Activated CD8-positive, alpha-beta memory T cell treated with anti-CD3 and anti-CD28 coated beads, Interleukin-2, amount 50 U/mL, for 48 hours (primary cell): ENCODE measurements around the gene SYT1.
"Not testable (repeated sequence)": the region's sequence is repeated elsewhere in the genome, so short reads cannot be mapped to it uniquely, and the experiment has no call there.

Experiments
- DNase-seq: peaks from one replicate; pipeline ENCODE4 v3.0.0-alpha.2; 2020

The SYT1 gene

DNA sequence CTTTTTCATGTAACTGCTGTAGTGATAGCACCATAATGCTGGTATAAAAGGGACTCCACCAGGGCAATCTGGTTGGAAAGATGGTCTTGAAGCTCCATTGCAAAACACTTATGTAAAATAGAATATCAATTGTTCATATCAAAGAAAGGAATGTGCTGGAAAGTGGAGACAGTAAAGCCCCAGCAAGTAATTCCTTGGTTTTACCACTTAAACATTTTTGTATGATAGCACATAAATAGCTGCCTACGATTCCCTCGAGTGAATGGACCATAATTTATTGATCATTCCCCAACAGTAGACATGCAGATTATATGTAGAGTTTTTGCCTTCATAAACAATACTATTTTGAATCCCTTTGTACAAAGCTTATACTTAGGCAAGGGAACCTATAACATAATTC lies 550.7 kb downstream of the SYT1 start:
- DNase-seq = no peak

DNA sequence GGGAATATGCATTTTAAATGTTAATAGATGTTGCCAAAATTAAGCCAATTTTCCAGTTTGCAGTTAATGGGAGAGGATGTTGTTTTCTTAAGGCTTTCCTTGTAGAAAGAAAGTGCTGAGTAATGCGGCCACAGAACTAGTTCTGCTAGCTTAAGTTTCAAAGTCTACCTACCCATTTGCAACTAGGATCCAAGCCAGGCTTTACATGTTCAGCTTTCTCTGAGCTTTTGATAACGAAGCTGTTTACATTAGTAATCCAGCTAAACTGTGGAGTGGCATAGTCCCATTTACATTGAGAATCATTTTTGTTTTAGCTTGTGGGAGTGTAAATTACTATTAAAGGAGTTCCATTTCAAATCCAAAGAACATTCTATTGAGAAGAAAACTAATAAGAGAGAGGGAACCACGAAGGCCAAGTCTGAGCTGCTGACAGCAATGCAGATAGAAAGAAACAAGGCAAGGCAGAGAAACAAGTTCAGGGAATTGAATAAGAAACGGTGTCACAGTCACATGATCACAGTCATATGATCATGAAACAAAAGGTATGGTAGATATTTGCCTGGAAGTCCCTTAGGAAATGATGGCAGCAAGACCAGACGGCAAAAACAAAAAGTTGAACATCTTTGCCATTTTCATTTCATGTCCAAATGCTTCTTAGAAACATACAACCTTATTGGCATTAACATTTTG lies 551.3 kb downstream of the SYT1 start:
- no peak for DNase-seq

DNA sequence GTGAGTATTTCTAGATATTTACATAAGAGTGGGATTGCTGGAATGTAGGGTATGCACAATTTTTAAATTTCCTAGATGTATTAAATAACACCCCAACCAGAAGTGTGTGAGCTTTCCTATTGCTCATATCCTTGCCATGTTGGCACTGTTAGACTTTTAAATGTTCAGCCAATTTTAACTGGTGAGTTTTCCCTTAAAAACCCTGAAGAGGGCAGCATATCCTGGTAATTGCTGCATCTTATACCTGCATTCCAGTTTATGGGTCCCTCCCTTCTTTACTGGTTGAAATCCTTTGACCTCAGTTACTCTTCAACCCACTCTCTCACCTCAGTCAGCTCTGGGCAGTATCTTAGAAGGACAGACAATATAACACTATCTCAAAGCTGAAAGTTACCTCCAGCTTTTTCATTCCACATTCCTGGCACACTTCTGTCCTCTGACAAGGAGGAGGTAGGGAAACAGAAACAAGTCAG lies 555.6 kb downstream of the SYT1 start:
- no peak for DNase-seq

DNA sequence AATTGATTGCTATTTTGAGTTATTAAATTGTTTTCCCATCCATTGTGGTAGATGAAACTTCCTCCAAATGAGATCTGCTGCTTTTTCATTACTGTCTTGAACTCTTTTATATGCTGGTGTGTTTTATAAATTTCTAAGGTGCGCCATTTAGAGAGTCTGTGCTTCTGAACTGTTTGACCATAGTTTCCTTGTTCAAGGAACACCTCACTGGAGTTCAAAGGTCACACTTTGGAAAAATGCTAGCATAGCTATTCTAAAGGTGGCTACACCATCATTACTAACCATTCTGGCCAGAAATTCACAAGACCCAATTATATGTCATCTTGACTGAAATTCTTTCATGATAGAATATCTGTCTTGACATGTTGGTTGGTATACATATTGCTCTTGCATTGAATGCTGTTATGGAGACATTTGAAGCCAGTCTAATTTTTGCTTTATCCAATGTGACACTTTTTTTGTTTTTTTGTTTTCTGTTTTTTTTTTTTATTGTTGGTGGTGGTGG lies 556.7 kb downstream of the SYT1 start:
- no peak for DNase-seq

DNA sequence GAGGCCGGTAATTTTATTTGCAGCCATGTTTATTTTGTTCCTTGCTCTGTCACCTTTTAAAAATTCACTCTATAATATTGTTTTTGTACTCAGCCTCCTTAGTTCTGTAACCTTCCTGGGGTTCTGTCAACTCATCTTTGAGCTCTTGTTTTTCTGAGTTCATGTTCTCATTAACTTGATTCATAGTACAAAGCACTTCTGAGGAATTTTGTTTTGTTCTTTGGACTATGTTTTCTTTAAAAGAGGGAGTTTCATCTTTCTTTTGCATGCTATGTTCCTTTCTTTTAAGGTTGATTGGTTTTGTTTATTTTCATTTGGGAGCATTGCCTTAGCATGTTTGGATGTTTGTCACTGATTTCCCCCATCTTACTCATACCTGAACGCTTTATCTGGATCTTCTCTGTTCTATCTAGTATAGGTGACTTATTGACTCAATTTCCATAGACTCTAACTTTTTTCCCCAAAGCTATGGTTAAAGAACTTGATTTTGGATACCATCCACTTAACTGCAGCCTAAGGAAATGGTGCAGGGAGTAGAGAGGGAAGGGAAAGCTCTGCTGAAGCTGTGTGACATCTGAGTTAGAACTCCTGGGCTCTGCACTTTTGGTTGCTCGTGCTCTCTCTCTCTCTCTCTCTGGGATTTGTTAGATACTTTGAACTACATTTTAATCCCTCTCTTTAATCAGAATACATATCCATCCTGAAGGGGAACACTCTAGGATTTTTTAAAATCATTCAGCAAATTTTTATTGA lies 557.7 kb downstream of the SYT1 start:
- DNase-seq = no peak

DNA sequence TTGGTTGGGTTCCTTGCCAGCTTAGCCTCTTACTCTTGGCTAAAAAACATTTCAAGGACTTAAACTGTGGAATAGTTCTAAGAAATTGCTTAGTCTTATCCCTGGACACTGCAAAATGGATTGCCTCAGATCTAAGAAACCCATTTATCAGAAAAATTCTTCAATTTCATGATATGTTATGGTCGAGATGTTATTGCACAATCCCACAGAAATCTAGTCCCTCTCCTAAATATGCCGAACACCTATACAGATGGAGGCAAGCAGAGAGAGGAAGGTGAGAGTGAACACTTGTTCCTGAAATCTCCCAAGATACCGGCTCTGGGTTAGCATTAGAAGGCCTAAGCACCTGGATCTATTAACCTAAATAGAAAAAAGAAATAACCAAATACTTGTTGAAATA lies 559.0 kb downstream of the SYT1 start:
- no peak for DNase-seq

DNA sequence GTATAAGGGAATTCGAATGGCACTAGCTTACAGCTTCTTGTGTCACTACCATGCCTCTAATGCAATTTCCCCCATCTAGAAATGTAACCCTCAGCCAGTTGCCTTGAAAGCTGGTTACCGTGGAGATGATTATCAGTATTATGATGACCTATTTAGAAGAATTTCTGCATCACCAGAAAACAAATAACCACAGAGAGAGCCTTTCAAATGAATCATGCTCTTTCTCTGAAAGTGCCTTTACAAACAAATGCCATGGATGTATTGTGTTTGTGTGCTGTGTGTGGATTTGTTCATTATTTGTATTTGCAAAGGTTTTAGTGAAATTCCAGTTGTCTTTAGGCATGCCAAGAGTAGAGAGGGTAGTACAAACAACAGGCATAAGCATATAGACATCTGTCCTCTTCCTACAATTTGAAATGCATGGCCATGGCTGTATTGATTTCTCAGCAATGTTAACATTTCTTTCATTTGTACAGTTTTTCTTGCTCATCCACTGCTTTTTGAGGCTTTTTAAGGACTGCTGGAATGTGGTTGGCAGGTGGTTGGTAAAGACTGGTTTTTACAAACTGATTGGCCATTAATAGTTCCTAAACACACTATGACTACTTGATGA lies 559.6 kb downstream of the SYT1 start:
- no peak for DNase-seq

DNA sequence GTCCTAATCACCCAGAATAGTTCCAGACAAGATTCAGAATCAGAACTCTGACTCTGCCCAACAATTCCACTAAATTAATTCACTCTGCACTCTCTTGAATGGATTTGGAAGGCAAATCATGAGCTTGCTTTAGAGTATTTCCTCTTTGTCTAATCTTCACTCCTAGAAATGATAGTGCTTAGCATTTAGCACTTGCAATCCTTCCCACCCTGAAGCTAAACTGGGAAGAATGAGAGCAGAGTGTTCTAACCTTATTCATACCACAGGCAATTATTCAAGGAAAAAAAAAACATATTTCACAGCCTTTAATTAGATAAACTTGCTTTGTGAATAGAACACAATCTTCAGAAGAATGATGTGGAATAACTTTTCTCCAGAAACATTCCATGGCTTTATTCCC lies 561.5 kb downstream of the SYT1 start:
- no peak for DNase-seq

DNA sequence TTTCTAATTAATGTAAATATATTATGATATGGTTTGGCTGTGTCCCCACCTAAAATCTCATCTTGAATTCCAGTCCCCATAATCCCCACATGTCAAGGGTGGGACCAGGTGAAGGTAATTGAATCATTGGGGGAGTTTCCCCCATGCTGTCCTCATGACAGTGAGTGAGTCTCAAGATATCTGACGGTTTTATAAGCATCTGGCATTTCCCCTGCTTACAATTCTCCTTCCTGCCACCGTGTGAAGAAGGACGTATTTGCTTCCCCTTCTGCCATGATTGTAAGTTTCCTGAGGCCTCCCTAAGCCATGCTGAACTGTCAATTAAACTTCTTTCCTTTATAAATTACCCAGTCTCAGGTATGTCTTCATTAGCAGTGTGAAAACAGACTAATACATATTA lies 562.2 kb downstream of the SYT1 start:
- not testable (repeated sequence) for DNase-seq

DNA sequence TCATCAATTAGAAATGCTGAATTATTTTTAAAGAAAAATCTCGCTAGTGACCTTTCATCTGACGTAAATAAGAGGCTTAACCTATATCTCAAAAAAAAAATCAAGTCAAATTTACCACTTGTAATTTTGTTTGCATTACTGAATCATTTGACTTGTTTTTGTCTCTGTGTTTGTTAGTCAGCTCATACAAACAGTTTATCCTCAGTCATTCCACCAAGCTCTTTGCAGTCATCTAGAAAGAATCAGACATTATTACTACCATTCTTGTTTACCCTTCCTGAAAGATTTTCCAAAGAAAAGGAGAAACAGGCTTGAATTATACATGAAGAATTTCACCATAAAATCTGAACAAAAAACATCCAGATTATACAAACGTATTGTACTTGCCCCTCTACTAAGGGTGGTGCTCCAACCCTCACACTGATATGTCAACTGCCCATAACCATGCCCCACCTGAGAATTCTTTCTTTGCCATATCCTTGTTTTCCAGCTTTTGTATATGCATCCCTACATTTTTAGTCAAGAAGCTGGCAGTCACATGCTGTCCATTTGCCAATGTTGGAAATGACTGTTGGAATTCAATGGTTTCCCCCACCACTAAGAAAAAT lies 569.0 kb downstream of the SYT1 start:
- DNase-seq = no peak

DNA sequence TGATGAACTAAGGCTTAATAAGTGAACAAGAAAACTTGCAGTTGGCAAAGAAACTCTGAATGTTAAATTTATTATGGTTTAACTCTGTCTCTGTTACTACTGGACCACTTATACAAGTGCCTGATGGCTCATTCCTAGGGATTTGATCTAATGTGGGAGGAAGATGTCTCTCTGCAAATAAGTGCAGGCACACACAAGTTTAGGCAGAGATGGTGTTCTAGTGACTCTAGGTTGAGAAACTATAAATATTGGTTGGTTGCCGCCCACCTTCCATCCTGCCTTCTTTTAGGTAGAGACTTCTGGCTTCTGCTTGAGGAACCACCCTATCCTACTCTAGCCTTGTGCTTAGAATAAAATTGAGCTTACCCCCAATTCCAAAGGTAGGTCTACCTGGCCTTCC lies 570.0 kb downstream of the SYT1 start:
- no peak for DNase-seq

DNA sequence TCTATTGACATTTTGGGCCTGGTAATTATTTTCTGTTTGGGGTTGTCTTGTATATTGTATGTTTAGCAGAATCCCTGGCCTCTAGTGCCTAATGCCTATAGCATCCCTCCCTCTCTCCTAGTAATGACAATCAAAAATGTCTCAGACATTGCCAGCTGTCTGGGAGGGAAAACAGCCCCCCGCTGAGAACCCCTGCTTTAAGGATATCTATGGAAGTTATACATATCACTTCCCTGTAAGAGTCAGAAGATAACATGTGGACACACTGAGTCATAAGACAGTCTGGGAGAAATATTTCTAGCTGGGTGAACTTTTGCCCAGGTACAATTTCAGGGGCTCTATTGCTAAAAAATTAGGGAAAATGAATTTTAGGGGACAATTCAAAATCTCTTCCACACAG lies 571.2 kb downstream of the SYT1 start:
- no peak for DNase-seq

DNA sequence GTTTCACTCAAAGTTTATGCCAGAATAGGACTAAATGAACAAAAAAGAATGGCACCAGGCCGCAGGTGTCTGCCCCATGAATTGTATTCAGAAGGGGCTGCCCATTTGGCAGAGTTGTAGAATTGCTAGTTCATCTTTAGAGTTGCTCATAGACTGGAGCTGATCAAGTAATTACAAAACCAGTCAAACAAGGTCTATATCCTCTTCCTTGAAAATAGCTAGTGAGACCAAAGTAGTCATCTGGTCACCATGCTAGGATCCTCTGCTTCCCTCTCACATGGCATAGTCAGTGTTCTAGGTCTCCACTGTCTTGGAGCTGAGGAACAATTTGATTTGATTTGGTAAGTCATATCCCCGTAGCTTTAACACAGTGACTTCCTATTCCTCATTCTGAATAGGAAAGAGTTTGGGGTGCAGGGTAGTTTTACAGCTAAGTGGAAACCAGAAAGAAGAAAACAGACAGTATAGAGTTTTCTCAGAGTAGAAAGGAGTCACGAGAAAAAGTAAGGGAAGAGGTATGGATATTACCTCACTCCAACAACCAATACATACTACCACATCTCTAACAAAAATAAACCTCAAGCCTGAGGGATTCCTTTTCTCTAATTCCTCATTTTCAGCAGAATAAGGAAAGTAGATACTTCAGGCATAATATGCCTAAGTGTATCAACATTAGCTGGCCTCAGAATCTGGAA lies 574.1 kb downstream of the SYT1 start:
- DNase-seq = no peak

DNA sequence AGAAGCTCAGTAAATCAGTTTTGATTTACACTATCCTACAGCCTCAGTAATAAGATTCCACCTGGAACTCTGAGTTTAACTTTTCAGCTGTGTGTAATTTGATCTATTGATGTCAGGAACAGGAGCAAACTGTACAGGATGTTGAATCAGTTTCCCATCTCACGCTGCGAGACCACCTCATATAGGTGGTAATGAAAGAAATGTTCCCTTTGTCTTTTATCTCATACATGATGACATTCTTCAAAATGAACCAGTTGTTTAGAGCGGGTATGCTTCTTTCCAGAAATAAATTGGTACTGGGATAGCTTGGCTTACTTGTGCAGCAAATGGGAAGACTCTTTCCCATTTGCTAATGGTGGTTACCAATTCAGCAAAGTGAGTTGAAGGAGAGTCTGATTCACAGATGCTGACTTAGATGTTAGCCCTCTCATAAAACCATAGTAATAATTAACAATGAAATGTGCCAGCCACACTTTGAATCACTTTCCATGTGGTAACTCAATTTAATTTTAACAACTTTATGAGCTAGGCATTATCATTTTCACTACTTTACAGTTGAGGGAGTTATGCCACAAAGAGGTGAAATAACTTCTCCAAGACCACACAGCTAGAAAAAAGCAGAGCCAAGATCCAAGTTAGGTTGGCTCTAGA lies 574.7 kb downstream of the SYT1 start:
- no peak for DNase-seq

DNA sequence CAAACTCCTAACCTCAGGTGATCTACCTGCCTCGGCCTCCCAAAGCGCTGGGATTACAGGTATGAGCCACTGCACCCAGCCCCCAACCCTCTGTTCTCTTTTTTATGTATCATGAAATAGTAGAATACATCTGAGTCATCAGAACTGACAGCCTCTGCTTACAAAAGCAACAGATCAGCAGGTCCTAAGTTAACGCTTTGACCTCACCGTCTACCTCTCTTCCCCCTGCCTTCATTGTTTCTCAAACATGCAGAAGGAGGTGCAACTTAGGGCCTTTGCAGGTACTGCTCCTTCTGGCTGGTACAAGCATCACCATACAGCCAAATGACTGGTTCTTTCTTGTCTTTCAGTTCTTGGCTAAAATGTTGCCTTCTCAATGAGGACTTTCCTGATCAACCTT lies 577.0 kb downstream of the SYT1 start:
- DNase-seq = no peak

DNA sequence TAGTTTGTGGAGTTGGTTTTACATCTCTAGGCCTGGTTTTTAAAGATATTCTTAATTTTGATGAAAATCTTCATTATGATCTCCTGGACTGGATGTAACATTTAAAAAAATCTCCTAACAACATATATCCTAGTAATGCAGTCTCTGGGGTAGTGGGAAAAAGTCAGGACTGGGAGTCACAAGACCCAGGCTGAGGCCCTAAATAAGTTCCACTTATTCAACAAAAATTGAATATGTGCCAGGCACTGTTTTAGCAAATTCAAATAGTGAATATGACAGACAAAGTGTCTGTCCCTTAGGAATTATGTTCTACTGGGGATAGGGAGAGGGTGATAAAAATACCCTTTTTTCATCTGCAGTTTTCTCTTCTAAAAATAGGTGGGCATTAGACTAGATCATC lies 577.8 kb downstream of the SYT1 start:
- no peak for DNase-seq

DNA sequence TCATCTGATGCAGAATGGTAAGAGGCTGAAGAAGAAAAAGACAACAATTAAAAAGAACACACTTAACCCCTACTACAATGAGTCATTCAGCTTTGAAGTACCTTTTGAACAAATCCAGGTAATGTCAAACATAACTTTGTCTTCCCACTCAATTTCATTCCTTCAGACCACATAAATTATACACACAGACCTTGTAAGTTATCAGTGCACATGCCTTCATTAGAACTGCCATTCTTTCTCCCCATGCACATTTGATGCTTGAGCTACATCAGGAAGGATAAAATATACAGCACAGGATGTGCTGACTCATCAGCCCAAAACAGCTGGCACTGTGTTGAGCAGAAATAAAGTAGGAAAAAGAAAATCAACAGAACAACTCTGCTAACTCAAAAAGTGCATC lies 579.5 kb downstream of the SYT1 start:
- no peak for DNase-seq

DNA sequence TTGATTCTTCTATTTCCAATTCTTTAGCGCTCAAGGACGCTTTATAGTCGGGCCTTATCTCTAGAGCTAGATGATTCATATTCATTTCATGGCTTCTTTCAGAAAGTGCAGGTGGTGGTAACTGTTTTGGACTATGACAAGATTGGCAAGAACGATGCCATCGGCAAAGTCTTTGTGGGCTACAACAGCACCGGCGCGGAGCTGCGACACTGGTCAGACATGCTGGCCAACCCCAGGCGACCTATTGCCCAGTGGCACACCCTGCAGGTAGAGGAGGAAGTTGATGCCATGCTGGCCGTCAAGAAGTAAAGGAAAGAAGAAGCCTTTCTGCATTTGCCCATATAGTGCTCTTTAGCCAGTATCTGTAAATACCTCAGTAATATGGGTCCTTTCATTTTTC lies 584.2 kb downstream of the SYT1 start:
- DNase-seq = no peak

DNA sequence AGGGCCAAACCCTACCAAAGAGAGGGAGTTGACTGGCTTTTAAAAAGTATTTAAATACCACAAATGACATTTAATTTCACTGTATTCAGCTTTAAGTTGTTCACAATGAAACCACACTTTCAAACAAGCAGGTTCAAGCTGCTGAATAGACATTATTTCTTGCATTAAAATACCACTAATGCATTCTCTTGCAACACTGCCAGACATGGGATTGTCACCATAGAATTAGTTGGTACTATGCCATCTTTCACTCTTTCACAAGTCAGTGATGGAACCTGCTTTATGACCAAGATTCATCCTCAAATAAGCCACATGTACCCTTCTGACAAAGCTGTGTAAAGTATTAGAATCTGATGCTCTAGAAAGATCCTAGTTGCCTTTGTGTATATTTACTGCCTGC lies 586.8 kb downstream of the SYT1 start:
- DNase-seq = no peak

DNA sequence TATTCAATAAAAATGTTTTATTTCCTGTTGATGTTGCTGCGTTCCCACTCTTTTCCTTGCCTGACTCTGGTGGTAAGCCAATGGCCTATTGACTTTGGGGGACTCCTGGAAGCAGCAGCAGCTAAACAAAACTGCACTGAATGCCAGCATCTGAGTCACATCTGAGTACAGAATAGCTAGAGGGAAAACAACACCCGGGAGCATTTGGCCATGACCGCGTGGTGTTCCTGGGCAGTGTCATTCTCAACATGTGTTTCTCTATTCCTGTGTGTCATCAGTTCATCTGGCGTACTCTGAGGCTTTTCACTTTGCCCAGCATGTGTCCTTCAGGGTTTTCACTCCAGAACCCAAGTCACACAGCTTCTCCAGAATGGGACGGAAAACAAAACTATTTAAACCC lies 587.4 kb downstream of the SYT1 start:
- no peak for DNase-seq

DNA sequence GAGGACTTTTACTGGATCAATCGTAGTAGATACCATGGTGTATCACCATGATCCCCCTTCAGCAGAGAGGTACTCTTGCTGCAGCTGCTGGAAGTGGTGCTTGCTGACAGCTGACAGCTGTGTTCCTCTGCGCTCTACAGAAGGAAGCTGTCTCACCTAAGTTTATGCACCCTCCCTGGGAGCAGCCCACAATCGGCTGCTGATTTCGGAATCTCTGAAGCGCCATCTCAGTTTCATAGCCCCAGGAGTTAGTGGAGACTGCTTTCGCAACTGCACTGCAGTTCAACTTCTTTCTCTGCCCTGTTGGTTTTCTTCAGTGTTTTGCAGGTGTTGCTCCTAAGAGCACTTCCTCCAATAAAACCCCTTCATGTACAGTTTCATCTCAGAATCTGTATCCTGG lies 588.3 kb downstream of the SYT1 start:
- DNase-seq = no peak

DNA sequence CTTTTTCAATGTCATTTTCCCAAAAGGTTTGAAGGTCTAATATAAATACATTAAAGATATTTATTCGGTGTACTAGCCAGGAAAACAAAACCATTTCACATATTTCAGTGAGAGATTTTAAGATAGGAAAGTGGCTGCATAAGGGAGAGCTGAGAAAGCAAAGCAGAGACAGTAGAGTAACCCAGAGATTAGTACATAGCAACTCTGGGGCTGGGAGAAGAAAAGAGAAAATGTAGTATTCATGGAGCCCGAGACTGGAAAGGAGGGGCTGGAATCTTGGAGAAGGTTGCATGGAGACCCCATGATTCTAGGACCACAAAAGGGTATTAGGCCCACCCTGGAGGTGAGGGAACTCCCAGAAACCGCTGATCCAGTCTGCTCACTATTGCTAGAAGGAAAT lies 589.2 kb downstream of the SYT1 start:
- no peak for DNase-seq
